A673 (cell line): Measurements from ENCODE around the gene ADCY5. TPM values are rescaled to one million over a fixed set of nuclear protein-coding genes. Genes with fewer than 3 reads are reported as not detected.

Experiments
- BruUV-seq: library from RNA; stranded (reverse); fragments of 400-500 nt; replicated peaks from 2 replicates; lab custom pipeline; 2021; lab: Mats Ljungman, UMichigan
- CTCF ChIA-PET: fragments of 300-600 bp; sonication (Branson Sonifier 250); formaldehyde crosslinking; loops from one replicate; lab custom pipeline; 2022; ENCODE audit warnings: antibody characterized with exemption; lab: Charles Lee
- POLR2A ChIA-PET: fragments of 300-600 bp; sonication (Branson Sonifier 250); formaldehyde crosslinking; loops from one replicate; lab custom pipeline; 2022; ENCODE audit warnings: antibody characterized with exemption; ENCODE audit not compliant: low non-redundant PET; lab: Charles Lee
- DNase-seq: peaks from one replicate; pipeline ENCODE4 v3.0.0-alpha.2; 2015; ENCODE audit warnings: low spot score
- H3K27ac ChIP-seq: fragments of 200-600 bp; sonication (generic); 2 replicates; pipeline ENCODE4 v1.5.1; 2016; ENCODE audit warnings: mixed run types, low read depth, mild to moderate bottlenecking, mixed read lengths, antibody characterized with exemption, low read length; ENCODE audit not compliant: poor library complexity, severe bottlenecking
- H3K27me3 ChIP-seq: fragments of 200-600 bp; sonication (generic); replicated peaks from 2 replicates; pipeline ENCODE4 v1.6.1; 2017; ENCODE audit warnings: mixed run types, low read depth, mild to moderate bottlenecking, mixed read lengths, antibody characterized with exemption, low read length; ENCODE audit not compliant: insufficient read depth, poor library complexity
- H3K36me3 ChIP-seq: fragments of 200-600 bp; sonication (generic); 2 replicates; pipeline ENCODE4 v1.6.1; 2016; ENCODE audit warnings: mixed run types, mild to moderate bottlenecking, mixed read lengths, antibody characterized with exemption, low read length; ENCODE audit not compliant: insufficient read depth, poor library complexity, severe bottlenecking
- H3K4me1 ChIP-seq: fragments of 200-600 bp; sonication (generic); 2 replicates; pipeline ENCODE4 v1.6.1; 2017; ENCODE audit warnings: mixed run types, mild to moderate bottlenecking, mixed read lengths, antibody characterized with exemption, low read length; ENCODE audit not compliant: insufficient read depth, poor library complexity, severe bottlenecking
- H3K4me3 ChIP-seq: fragments of 200-600 bp; sonication (generic); 2 replicates; pipeline ENCODE4 v1.5.1; 2016; ENCODE audit warnings: low read depth, mixed run types, mild to moderate bottlenecking, mixed read lengths, low read length; ENCODE audit not compliant: poor library complexity, severe bottlenecking
- H3K9me3 ChIP-seq: fragments of 200-600 bp; sonication (generic); 2 replicates; pipeline ENCODE4 v1.6.1; 2016; ENCODE audit warnings: mixed run types, low read depth, mild to moderate bottlenecking, mixed read lengths, antibody characterized with exemption, low read length; ENCODE audit not compliant: poor library complexity, severe bottlenecking
- CTCF ChIP-seq: fragments of 300-800, 200-600 bp; sonication (generic); conservative IDR thresholded peaks from 2 replicates; pipeline ENCODE4 v1.5.1; 2017; ENCODE audit warnings: low read depth, mild to moderate bottlenecking, antibody characterized with exemption, low read length, moderate library complexity, mixed read lengths
- EZH2 ChIP-seq: fragments of 200-600 bp; sonication (generic); IDR thresholded peaks from 2 replicates; pipeline ENCODE4 v1.6.1; 2017; ENCODE audit warnings: borderline replicate concordance, low read depth, mild to moderate bottlenecking, mixed read lengths, antibody characterized with exemption, low read length; ENCODE audit not compliant: poor library complexity, severe bottlenecking
- intact Hi-C: fragments of 100-400 bp; cut with micrococcal nuclease; formaldehyde crosslinking; loops from one replicate; pipeline ENCODE4 v1.10.0; 2022; ENCODE audit not compliant: unreplicated experiment
- total RNA-seq: library from RNA; stranded (reverse); gene quantifications from 2 replicates; pipeline ENCODE4 v1.2.3, GENCODE V29; 2021

ADCY5 gene
- total RNA-seq, 1 experiment from 2014 or later, result 0.21 TPM

- intact Hi-C loops, result no loop called here
- CTCF ChIA-PET, result no interaction called here
- Histone ChIP-seq H3K27me3 (no peaks in the 10 kb centered on the region), H3K27ac (no peak overlapping the region), H3K9me3 (no peaks in the 10 kb centered on the region), H3K36me3 (no peaks in the 10 kb centered on the region), H3K4me1 (no peaks in the 10 kb centered on the region), H3K4me3 (no peak overlapping the region)
- POLR2A ChIA-PET, result no interaction called here
- no peak for DNase-seq
- BruUV-seq, result no TSS peak
- no peak for TF ChIP-seq EZH2
- TF ChIP-seq CTCF, result no peak
Measured at GRCh38 chr3:123385001-123385401, 63.9 kb downstream of the ADCY5 start.

- Histone ChIP-seq H3K27ac (no peak overlapping the region), H3K4me3 (no peak overlapping the region), H3K4me1 (no peaks in the 10 kb centered on the region), H3K36me3 (no peaks in the 10 kb centered on the region), H3K9me3 (no peaks in the 10 kb centered on the region), H3K27me3 (no peaks in the 10 kb centered on the region)
- CTCF ChIA-PET, result no interaction called here
- TF ChIP-seq EZH2, result no peak
- TF ChIP-seq CTCF, result no peak
- POLR2A ChIA-PET, result no interaction called here
- intact Hi-C loops, result no loop called here
- no TSS peak for BruUV-seq
- DNase-seq, result no peak
Measured at GRCh38 chr3:123384256-123384655, 64.6 kb downstream of the ADCY5 start.

GRCh38 chr3:123383091-123384053 lies 65.5 kb downstream of the ADCY5 start:
- Histone ChIP-seq H3K4me3 (no peak overlapping the region), H3K9me3 (no peaks in the 10 kb centered on the region), H3K27me3 (no peaks in the 10 kb centered on the region), H3K36me3 (no peaks in the 10 kb centered on the region), H3K4me1 (no peaks in the 10 kb centered on the region), H3K27ac (no peak overlapping the region)
- no peak for TF ChIP-seq EZH2
- TF ChIP-seq CTCF, result no peak
- ChIA-PET CTCF (no interaction called here), POLR2A (no interaction called here)
- intact Hi-C loops, result no loop called here
- DNase-seq, result no peak
- no TSS peak for BruUV-seq
